ENCODE data around the gene MEI1. TPM values are rescaled to one million over a fixed set of nuclear protein-coding genes. Genes with fewer than 3 reads are reported as not detected.
"Not testable (repeated sequence)": the region's sequence is repeated elsewhere in the genome, so short reads cannot be mapped to it uniquely, and the experiment has no call there.

The MEI1 gene
- total and polyA plus RNA-seq, 9 of the 15 experiments (the other 6 are each of a cell fraction or from before 2014, with no cell fraction given): 0.08 to 0.68 (median 0.18) TPM; not detected in 2

DNA sequence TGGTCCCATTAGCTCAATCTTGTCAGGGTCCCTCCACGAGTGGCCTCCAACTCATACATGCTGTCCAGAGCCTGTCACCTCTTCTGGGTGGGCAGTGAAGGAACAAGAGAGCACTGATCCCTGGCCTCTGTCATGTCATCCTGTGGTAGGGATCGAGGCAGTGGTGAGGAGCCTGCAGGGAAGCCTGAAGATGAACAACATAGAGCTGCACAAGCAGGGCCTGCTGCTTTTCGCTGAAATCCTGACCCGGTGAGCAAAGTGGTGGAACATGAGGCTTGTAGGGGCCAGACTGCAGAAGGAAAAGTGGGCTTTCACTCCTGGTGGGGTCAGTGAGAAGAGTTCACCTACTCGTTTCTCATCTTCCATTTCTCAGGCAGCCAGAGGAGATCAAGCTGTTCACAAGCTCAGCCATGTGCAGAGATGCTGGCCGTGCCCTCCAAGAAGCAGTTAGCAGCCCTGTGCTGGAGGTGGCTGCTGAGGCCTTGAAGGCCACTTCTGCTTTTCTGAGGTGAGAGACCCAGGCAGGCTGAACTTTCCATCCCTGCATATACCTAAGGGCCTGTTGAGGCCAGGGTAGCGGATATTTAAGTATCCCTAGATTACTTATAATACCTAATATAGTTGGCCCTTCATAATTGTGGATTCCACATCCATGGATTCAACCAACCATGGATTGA, 32.9 kb downstream of the MEI1 start:
- H3K9ac ChIP-seq (ENCODE audit: insufficient read depth in 1 of 2, low read depth in 2 of 2, low read length in 2 of 2): no peak overlapping the region; a peak in 1 of 4 replicates
- CTCF ChIA-PET (ENCODE audit: low intra/inter-chr PET ratio): no interaction called here
- ATAC-seq: no peak
- 17% methylated on average over 6 of the region's 7 CpGs for WGBS (ENCODE audit: insufficient coverage, low coverage, missing lambda C conversion rate)
- H3K27me3 ChIP-seq (ENCODE audit: control insufficient read depth in 2 of 2, insufficient read depth in 2 of 2, low read length in 2 of 2): no peaks in the 10 kb centered on the region
- H3K9me3 ChIP-seq (replicated peaks; ENCODE audit: control insufficient read depth, insufficient read depth, low read depth, low read length): no peaks in the 10 kb centered on the region
- no peak for TF ChIP-seq KAT8 (IDR thresholded peaks at IDR 0.05; ENCODE audit: low read depth)
- peak; percentile 82; the same call in 1 of the 2 replicates for TF ChIP-seq SPI1 (IDR thresholded peaks at IDR 0.05; ENCODE audit: borderline replicate concordance, low read depth, low read length)
- H4K20me1 ChIP-seq (replicated peaks; ENCODE audit: control insufficient read depth, insufficient read depth, low read length): no peaks in the 10 kb centered on the region
- intact Hi-C loops (cut with micrococcal nuclease) (no loop called here), in situ Hi-C loops (cut with MboI) (no loop called here)
- H3K4me1 ChIP-seq (replicated peaks in 1 of 2; ENCODE audit: control insufficient read depth in 2 of 2, insufficient read depth in 2 of 2, low read length in 2 of 2): no peaks in the 10 kb centered on the region
- no peak overlapping the region for H3K4me2 ChIP-seq (ENCODE audit: insufficient read depth, low read length)
- no peaks in the 10 kb centered on the region for H3K36me3 ChIP-seq (ENCODE audit: control insufficient read depth, insufficient read depth, low read length)
- no peaks in the 10 kb centered on the region for H3K79me2 ChIP-seq (ENCODE audit: control insufficient read depth, insufficient read depth, low read length)
- DNase-seq (ENCODE audit: extremely low read depth in 1 of 4, low spot score in 3 of 4): no peak
- no peak overlapping the region for H3K4me3 ChIP-seq
- BruUV-seq (replicated peaks): no TSS peak
- H3K9me1 ChIP-seq (ENCODE audit: control insufficient read depth, insufficient read depth, low read length): no peaks in the 10 kb centered on the region
- FAIRE-seq: no peak
- no peak overlapping the region for H3K27ac ChIP-seq (ENCODE audit: extremely low read depth, low read depth, low read length)
- POLR2A ChIA-PET: interaction anchor here (0.6 to 1.0 kb wide), 3 partner anchors 43 to 146 kb away, joined by 3 read pairs; partner anchors contain the start of gene SNU13
- no peak overlapping the region for H2AFZ ChIP-seq (ENCODE audit: low read depth, low read length)

DNA sequence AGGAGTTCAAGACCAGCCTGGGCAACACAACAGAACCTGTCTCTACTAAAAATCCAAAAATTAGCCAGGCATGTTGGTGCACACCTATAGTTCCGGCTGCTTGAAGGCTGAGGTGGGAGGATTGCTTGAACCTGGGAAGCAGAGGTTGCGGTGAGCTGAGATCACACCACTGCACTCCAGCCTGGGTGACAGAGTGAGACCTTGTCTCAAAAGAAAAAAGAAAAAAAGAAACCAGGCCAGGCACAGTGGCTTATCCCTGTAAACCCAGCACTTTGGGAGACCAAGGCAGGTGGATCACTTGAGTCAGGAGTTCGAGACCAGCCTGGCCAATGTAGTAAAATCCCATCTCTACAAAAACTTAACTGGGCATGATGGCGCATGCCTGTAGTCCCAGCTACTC, 33.9 kb downstream of the MEI1 start:
- H3K27ac ChIP-seq (ENCODE audit: extremely low read depth, low read depth, low read length); H2AFZ ChIP-seq (ENCODE audit: low read depth, low read length); H3K27me3 ChIP-seq (ENCODE audit: control insufficient read depth in 2 of 2, insufficient read depth in 2 of 2, low read length in 2 of 2); H3K9me1 ChIP-seq (ENCODE audit: control insufficient read depth, insufficient read depth, low read length); CTCF ChIA-PET (ENCODE audit: low intra/inter-chr PET ratio); BruUV-seq (replicated peaks); H3K4me2 ChIP-seq (ENCODE audit: insufficient read depth, low read length); H3K36me3 ChIP-seq (ENCODE audit: control insufficient read depth, insufficient read depth, low read length); H3K4me1 ChIP-seq (replicated peaks in 1 of 2; ENCODE audit: control insufficient read depth in 2 of 2, insufficient read depth in 2 of 2, low read length in 2 of 2); FAIRE-seq; DNase-seq (ENCODE audit: extremely low read depth in 1 of 4, low spot score in 3 of 4); H3K79me2 ChIP-seq (ENCODE audit: control insufficient read depth, insufficient read depth, low read length); ATAC-seq; H3K4me3 ChIP-seq; H3K9ac ChIP-seq (ENCODE audit: insufficient read depth in 1 of 2, low read depth in 2 of 2, low read length in 2 of 2); intact Hi-C loops (cut with micrococcal nuclease); H3K9me3 ChIP-seq (replicated peaks; ENCODE audit: control insufficient read depth, insufficient read depth, low read depth, low read length); in situ Hi-C loops (cut with MboI); H4K20me1 ChIP-seq (replicated peaks; ENCODE audit: control insufficient read depth, insufficient read depth, low read length): not testable (repeated sequence)
- 71% methylated on average over 3 of the region's 4 CpGs for WGBS (ENCODE audit: insufficient coverage, low coverage, missing lambda C conversion rate)
- POLR2A ChIA-PET: interaction anchor here (0.7 kb wide), 1 partner anchor 83 kb away, joined by 3 read pairs; no protein-coding TSS in a partner anchor

Data from K562 (cell line).